ENCODE measurements around the gene LIPA.
"Not testable (repeated sequence)": the region's sequence is repeated elsewhere in the genome, so short reads cannot be mapped to it uniquely, and the experiment has no call there.

The LIPA gene

GRCh38 chr10:89207181-89207800 lies 44.3 kb downstream of the LIPA start, which contains the start of gene CH25H:
CH25H (minus strand) TSS chr10:89207317; CDS start chr10:89207292, 25 bp downstream.
- DNase-seq, result peak; percentile 30

- no peak for DNase-seq
These were observed 45.0 kb downstream of the LIPA start for GRCh38 chr10:89206402-89207180.

GRCh38 chr10:89204621-89205185 lies 46.9 kb downstream of the LIPA start:
- DNase-seq, result no peak

GRCh38 chr10:89203237-89203636 lies 48.3 kb downstream of the LIPA start:
- no peak for DNase-seq

GRCh38 chr10:89202033-89202425 lies 49.5 kb downstream of the LIPA start:
- no peak for DNase-seq

GRCh38 chr10:89201345-89202032 lies 50.1 kb downstream of the LIPA start:
- DNase-seq, result no peak

- DNase-seq, result no peak
These were observed 54.1 kb downstream of the LIPA start for GRCh38 chr10:89197473-89197872.

DNA sequence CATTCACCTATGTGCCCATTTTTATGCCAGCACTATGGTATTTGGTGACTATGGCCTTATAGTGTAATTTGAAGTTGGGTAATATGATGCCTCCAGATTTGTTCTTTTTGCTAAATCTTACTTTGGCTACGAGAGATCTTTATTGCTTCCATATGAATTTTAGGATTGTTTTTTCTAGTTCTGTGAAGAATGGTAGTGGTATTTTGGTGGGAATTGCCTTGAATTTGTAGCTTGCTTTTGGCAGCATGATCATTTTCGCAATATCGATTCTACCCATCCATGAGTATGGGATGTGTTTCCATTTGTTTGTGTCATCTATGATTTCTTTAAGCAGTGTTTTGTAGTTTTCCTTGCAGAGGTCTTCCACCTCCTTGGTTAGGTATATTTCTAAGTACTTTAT lies 60.3 kb downstream of the LIPA start:
- DNase-seq, result not testable (repeated sequence)

GRCh38 chr10:89189211-89189734 lies 62.3 kb downstream of the LIPA start:
- DNase-seq, result no peak

DNA sequence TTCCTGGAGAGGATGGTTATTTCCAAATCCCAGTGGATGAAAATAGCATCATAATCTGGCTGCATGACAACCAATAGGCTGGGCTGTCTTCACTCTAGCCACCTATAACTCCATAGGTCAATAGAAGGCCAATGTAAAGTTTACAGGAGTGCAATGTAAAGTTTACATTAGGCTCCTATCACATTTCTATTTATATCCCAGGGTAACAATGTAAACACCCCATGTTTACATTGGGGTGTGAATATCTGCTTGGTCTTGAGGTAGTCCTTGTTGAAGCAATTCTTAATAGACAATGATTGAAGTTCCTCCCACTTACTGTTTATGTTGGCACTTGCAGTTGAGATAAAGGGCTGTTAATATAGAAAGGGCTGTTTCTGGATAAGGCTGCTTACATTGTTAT lies 65.9 kb downstream of the LIPA start:
- no peak for DNase-seq

GRCh38 chr10:89184638-89185037 lies 66.9 kb downstream of the LIPA start:
- DNase-seq, result no peak

- no peak for DNase-seq
These were observed 68.0 kb downstream of the LIPA start for GRCh38 chr10:89183571-89183970.

- no peak for DNase-seq
These were observed 68.7 kb downstream of the LIPA start for GRCh38 chr10:89182894-89183293.

GRCh38 chr10:89175816-89176215 lies 75.8 kb downstream of the LIPA start:
- DNase-seq, result no peak

GRCh38 chr10:89173075-89173474 lies 78.5 kb downstream of the LIPA start:
- no peak for DNase-seq

DNA sequence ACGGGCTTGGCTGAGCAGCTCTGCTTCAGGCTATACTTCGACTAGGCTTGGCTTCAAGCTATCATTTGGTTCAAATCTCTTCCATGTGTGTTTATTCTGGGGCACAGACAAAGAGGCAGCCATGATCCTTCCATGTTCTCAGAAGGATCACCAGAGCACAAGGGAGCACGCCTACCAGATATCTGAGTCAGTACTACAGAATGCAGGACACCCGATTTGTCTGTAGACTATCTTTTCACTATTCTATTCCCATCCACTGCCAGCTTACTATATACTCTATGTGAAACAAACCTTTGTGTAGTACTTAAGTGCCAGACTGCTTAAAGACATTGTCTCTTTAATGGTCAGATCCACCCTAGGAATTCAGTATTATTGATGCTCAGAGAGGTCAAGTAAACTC lies 79.6 kb downstream of the LIPA start:
- no peak for DNase-seq

DNA sequence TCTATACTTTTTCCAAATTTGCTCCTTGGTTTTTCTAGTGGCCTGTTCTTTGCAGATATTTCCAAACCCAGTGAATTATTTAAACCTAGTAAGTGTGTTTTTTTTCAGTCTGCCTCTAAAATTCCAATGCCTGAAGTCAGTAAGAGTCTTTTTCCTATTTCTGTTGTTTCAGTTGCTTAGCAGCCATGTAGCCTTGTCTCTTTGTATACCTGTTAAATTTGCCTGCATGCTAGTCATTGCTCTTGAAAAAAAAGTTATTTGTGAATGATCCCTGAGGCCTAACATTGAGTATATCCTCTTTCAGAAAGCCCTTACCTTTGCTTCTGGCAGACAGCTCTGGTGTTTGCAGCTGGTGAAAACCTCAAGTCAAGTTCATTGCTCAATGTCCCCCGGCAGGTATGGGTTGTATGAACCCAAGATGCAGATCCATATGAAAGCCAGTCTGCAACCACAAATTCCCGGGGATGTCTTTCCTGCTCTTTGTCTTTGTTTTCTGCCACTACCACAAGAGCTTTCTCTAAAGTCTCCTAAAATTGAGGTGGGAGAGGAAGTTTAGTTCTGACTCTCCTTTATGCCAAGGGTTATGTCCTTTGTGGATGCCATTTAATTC lies 80.2 kb downstream of the LIPA start:
- DNase-seq, result no peak

DNA sequence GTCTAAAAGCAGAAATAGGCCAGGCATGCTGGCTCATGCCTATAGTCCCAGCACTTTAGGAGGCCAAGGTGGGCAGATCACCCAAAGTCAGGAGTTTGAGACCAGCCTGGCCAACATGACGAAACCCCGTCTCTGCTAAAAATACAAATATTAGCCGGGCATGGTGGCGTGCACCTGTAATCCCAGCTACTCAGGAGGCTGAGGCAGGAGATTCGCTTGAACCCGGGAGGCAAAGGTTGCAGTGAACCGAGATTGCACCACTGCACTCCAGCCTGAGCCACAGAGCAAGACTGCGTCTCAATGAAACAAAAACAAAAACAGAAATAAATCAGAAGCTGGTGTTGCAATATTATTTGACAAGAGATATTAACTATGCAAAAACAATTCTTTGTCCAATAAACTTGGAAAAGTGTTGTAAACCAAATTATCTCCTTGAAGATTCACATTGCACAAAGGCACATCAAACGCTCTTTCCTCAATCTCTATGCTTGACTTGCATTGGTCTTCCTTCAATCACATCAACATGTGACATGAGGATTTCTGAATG lies 83.1 kb downstream of the LIPA start:
- DNase-seq, result not testable (repeated sequence)

GRCh38 chr10:89167915-89168314 lies 83.7 kb downstream of the LIPA start:
- DNase-seq, result no peak

GRCh38 chr10:89165923-89166322 lies 85.7 kb downstream of the LIPA start:
- DNase-seq, result no peak

GRCh38 chr10:89164920-89165319 lies 86.7 kb downstream of the LIPA start:
- no peak for DNase-seq

DNA sequence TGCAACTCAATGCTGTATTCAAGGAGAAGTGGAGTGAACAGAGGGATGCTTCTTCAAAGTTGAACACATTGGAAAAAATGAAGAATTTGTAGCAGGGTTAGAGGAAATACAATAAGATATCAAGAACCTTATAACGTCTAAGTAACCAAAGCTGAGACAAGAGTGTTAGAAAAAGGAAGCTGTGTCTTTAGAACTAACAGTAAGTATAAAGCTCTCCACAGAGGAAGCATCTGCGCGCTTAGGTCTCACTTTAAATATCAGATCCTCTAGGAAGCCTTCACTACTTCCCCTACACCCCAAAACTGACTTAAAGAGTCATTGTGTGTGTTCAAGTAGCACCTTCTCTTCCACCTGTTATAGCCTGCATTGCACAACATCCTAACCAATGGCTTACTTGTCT lies 87.5 kb downstream of the LIPA start:
- no peak for DNase-seq
